Fibroblast of villous mesenchyme (primary cell): ENCODE measurements around the gene FLYWCH1. TPM values are rescaled to one million over a fixed set of nuclear protein-coding genes. Genes with fewer than 3 reads are reported as not detected.

Experiments used
- DNase-seq: peaks from one replicate; pipeline ENCODE4 v3.0.0-alpha.2; 2010; ENCODE audit warnings: low read depth
- H3K4me3 ChIP-seq: 2 replicates; pipeline ENCODE4 v1.5.1; 2011; ENCODE audit warnings: low read depth, mild to moderate bottlenecking, low read length
- total RNA-seq: library from RNA; depleted of rRNA; stranded (reverse); fragments of >200 nt; gene quantifications from 2 replicates; pipeline ENCODE4 v1.2.3, GENCODE V29; 2012
- TF ChIP-seq, protein P1 (sequence below): IDR thresholded peaks from 2 replicates; pipeline ENCODE4 v1.5.1; 2012; ENCODE audit warnings: low read depth, mild to moderate bottlenecking, low read length; ENCODE audit not compliant: insufficient read depth

The FLYWCH1 gene
- total RNA-seq, 1 donor: 25.9 TPM

DNA sequence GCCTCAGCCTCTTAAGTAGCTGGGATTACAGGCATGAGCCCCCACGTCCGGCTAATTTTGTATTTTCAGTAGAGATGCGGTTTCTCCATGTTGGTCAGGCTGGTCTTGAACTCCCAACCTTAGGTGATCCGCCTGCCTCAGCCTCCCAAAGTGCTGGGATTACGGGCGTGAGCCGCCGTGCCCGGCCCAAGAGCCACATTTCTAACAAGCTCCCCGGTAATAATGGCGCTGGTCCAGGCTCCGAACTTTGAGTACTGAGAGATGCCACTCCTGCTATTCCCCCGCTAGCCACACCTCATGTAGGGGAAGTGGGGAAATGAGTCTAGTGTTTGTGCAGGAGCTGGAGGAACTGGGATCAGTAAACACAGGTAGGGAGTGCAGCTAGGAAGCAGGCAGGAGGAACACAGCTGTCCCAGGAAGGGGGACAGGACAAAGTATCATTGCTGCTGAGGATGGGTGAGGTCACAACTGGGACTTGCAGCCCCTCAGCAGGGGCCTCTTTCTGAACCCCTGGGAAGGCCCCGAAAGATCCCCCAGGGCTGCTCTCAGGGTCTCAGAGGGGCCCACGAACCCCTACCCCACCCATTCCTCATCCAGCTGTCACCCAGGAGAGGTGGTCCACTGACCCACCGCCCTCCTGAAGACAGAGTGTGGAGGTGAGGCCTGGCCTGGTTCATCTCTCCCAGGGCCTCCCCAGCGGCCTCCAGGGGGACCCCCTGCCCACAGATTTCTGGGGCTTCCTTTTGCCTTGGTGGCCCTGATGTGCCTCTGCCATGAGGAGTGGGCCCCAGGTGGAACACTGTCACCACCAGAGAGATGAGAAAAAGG is 48.7 kb downstream of the FLYWCH1 start:
- TF ChIP-seq, protein P1, sequence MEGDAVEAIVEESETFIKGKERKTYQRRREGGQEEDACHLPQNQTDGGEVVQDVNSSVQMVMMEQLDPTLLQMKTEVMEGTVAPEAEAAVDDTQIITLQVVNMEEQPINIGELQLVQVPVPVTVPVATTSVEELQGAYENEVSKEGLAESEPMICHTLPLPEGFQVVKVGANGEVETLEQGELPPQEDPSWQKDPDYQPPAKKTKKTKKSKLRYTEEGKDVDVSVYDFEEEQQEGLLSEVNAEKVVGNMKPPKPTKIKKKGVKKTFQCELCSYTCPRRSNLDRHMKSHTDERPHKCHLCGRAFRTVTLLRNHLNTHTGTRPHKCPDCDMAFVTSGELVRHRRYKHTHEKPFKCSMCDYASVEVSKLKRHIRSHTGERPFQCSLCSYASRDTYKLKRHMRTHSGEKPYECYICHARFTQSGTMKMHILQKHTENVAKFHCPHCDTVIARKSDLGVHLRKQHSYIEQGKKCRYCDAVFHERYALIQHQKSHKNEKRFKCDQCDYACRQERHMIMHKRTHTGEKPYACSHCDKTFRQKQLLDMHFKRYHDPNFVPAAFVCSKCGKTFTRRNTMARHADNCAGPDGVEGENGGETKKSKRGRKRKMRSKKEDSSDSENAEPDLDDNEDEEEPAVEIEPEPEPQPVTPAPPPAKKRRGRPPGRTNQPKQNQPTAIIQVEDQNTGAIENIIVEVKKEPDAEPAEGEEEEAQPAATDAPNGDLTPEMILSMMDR: no peak
- no peak overlapping the region for H3K4me3 ChIP-seq
- DNase-seq: no peak

DNA sequence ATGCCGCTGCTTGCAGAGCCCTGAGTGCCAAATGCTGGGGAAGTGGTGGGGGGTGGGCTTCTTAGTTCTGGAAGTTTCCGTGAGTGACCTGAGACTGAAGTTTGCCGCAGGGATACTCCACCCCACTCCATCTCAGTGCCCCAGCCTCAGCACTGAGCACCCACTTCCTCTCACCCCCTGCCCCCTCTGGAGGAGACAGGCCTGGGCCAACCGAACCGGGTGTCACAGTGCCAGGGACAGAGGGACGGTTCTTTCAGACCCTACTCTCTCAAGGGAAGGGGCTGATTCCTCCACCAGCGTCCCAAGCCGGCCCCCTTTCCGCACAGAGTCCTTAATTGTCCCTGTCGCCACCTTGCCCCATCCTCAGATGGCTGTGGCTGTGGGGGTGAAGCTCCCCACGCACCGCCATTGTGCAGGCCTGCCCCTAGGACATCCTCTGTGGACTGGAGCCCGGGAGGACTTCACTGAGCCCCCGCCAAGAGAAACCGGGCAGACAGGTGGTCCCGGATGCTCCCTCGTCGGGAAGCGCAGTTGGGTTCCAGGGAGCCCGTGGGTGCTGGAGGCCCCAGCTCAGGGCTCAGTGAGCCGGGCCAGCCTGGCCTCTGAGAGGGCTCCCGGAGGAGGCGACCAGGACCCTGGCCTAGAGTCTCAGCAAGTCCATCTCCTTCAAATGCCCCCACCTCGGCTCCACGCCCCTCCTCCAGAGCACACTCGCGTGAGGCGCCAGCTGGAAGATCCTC is 50.8 kb downstream of the FLYWCH1 start:
- DNase-seq: no peak
- TF ChIP-seq, protein P1: no peak
- no peak overlapping the region for H3K4me3 ChIP-seq

DNA sequence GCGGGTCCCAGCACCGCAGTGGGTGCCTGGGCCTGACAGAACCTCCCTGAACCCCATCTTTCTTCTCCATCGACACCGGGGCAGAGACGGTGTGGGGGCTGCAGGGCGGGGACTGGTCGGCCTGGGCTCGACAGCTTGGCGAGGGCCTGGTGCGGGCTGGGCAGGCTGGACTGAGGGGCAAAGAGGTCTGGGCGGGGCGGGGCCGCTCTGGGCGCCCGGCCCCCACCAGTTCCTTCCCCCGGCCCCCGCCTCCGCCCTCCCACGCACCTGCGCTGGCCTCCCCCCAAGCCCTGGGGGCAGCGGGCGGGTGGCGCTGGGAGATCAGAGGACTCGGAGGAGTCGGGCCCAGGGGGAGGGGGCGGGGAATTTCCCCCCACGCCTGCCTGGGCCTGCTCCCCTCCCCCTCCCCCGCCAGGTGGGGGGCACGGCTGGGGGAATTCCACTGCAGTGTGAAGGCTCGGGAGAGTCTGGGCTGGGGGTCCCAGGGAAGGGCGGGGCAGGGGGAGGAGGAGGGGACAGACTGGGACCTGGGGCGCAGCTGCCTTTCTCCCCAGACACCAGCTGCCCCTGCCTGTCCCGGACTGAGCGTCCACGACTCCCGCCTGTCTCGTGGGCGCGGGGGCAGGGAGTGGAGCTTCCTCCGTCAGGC is 51.5 kb downstream of the FLYWCH1 start:
- TF ChIP-seq, protein P1: no peak
- no peak for DNase-seq
- H3K4me3 ChIP-seq: peak overlapping the region; percentile 46

DNA sequence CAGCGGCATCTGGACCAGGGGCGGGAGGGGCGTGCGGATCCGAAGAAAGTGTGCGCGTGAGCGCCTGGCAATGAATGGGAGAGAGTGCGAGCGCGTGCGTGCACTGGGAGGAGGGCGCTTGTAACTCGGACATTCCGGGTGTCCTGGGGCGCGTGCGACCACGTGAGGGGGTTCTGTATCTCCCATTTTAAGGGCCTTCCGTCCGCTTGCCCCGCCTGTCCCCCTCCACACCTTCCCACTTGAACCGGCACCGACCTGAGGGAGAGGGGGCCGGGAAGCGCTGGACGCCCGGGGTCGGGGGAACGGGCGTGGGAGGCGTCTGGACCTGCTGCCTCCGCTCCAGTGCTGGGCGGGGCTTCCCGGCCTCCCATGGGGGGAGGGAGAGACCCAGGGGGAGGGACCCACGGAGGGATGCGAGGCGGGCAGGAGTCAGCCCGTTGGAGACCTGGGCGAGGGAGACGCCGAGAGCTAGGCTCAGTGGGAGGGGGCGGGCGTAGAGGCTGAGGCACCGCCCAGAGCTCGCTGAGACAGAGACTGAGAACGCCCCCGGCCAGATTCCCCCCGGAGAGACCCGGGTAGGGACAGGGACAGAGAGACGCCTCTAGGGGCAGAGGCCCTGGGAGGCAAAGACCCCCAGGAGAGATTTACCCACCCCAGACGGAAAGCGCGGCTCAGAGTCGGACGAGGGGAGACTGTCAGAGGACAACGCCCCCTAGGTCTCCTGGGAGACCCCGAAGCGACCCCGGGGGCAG is 52.2 kb downstream of the FLYWCH1 start, which contains the start of gene KREMEN2:
Gene KREMEN2 (plus strand): TSS at position 553 of the 752 bp plus-strand sequence. CDS start 246 bp downstream, outside the sequence.
- peak within 1 kb of the TSS; percentile 46 for H3K4me3 ChIP-seq
- peak; percentile 22 for DNase-seq
- TF ChIP-seq, protein P1: peak; percentile 3

DNA sequence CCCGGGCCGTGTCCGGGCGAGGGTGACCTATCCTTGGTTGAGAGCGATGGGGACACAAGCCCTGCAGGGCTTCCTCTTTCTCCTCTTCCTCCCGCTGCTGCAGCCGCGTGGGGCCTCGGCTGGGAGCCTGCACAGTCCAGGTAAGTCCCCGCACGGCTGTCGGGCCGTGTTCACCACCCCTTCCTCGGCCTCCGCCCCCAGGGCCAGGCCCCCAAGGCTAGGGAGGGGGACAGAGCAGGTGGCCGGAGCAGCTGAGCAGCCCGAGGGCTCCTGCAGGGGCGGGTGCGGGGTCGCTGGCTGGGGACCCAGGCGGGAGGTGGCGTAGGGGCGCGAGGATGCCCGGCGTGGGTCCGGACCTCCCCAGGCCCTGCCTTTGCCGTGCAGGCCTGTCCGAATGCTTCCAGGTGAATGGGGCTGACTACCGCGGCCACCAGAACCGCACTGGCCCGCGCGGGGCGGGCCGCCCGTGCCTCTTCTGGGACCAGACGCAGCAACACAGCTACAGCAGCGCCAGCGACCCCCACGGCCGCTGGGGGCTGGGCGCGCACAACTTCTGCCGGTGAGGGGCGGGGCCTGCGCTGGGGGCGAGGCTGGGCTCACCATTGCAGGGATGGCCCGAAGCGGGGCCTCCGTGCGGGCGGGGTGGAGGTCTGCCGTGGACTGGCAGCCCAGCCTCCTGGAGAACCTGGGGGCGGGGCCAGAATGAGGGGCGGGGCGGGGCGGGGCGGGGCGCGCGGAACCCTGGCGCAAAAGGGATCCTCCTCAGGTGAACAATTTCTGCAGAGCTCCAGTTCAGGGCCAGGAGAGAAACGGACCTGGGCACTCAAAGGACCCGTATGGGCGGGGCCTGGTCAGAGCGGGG is 53.0 kb downstream of the FLYWCH1 start:
- TF ChIP-seq, protein P1: no peak
- H3K4me3 ChIP-seq: peak overlapping the region; percentile 46
- DNase-seq: no peak
